T-helper 2 cell (primary cell): ENCODE data around the gene POGK.

ENCODE experiments used
- DNase-seq, 5 experiments: peaks; one replicate each; pipeline versions ENCODE4 v3.0.0 to v3.0.0-alpha.2; 2012 to 2022

Gene POGK

DNA sequence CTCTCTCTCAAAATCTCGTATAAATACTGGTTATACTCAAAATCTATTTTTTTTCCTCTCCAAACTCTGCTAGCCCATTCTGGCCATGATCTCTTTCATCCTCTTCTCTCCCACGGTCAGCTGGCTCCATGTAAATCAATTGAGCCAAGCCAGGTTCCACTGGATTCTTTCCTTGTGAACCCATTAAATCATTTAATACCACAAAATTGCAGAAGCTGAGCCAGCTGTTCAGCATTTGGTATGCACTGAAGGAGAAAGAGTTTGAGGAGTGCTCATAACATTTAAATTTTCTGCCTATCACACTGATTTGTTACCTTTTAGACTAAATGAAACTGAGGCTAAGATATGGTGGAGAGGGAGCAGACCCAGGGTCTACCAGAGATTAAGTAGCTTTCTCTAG is 65.9 kb downstream of the POGK start:
- DNase-seq: no peak

DNA sequence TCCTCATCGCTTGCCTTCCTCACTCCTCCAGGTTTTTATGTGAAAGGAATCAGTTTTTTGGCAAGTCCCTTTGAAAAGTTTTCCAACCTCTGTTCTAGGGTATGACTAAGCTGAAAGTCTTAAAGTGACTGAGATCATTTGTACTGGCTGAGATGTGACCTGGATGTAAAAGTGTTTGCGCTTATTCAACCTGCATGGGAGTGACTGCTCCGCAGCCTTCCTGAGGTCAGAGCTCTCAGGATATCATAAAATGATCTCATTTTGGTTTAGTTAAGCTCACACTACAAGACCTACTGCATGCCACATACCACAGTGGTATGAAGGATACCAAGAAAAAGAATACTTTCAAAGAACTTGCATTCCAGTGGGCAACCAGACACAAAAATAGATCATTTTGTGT is 66.6 kb downstream of the POGK start:
- peak in 1 of 5 experiments; percentile 77 for DNase-seq
